Measurements from ENCODE around the gene POPDC3.
A peak's percentile ranks its signal among the peaks of the same experiment; 100 is the strongest.

POPDC3 gene

GRCh38 chr6:105137388-105137787, 42.4 kb downstream of the POPDC3 start:
- no peak for DNase-seq

- peak; percentile 19 for DNase-seq
Observed at GRCh38 chr6:105136431-105137350, 43.1 kb downstream of the POPDC3 start.

DNA sequence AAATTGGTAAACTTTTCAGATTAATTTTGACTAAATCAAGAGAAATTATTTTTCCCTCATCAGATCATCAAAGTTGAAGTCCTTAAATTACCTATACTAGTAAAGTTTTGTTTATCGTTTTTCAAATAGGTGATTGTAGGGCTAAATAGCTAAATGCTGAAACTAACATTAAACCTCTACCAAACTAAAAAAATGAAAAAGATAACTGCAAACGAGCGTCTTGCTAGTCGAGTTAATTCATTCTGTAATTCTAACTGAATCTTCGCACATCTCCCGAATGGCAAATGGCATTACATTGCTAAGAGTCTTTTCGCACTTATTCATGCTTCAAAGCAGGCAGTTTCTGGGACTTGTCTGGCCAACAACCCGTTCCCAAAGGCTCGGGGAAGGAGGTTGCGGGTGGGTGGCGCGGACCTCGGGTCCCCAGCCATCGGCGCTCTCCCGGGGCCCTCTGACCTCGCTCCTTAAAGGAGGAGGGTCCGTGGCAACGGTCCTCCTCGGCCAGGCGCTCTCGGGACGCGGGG, 43.8 kb downstream of the POPDC3 start:
- no peak for DNase-seq

DNA sequence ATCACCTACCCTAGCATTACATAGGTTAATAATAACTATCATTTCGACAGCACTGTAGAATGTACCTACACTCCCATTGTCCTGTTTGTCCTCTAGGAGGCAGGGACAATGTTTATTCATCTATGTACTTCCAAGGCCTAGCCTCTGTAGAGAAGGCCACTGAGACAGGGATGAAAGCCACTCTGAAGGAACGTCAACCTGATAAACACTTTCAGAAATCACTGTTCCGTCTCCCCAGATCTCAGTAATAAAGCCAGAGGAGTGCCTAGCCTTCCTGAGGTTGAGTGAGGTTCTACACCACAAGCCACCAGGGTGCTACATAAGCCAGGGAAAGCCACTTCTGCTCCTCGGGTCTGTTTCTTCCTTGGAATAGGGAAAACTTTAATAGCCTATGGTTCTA, 44.8 kb downstream of the POPDC3 start:
- DNase-seq, result no peak

DNA sequence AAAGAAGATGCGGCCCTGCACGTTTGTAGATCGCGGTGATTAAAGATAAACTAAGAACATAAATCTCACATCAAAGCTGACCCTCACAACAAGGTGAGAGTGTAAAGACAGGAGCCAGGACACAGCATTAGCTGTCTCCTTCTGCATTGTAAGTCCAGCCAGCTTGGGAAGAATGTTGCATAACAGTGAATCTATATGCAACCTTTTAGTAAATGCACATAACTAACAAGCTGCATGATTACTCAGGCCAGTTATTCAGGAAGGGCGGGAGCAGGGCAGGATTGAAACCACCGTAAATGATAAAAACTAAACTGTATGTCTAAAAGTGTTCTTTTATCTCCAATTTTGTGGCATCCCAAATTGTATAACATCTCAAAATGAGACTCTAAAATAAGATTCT, 57.1 kb downstream of the POPDC3 start:
- no peak for DNase-seq

DNA sequence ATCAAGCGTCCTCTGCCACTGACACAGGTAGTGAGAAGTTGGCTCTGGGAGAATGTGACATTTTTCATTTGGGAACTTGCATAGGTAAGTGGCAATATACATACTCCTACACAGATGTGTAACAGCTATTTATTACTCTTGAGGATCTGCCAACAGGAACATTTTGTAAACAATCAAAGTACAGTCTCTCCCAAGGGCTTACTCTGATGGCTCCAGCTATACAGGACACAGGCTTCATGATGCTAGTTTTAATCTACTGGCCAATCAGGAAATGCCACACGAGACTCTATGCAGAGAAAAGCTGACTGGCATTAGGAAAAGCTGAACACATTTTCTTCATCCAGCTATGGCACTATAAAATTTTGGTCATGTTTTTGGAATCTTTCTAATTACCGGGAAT, 57.8 kb downstream of the POPDC3 start:
- DNase-seq, result no peak

- no peak for DNase-seq
Observed at GRCh38 chr6:105120570-105120969, 59.2 kb downstream of the POPDC3 start.

DNA sequence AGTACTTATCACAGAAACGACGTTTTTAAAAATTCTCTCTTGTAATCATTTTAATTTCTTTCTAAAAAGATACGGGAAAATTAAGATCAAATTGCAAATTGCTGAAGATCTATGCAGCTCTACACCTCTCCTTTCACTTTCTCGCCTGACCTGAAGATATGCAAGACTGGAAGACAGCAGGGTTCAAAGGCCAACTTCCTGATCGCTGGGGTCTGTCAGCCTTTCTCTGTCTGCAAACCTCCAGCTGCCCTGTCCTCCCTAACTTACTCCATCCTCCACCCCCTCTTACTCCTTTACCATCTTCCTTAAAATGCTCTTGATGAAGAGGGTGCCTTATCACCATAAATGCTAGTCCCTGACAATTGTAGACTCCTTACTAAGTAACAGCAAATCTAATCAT, 63.7 kb downstream of the POPDC3 start:
- no peak for DNase-seq

DNA sequence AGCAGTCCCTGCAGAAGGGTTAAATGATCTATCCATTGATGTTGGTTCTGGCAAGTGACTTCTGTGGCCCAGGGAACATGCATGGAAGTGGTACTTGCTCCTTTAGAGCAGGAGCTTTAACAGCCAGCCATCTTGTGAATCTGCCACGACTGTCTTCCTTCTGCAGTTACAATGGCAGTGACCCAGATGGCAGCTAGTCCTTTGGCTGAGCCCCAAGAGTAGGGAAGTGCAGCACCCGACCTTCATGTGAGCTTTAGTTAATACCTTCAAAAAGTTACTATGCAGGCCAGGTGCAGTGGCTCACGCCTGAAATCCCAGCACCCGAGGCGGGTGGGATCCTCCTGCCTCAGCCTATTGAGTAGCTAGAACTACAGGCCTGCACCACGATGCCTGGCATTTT, 66.4 kb downstream of the POPDC3 start:
- no peak for DNase-seq

- no peak for DNase-seq
Observed at GRCh38 chr6:105112577-105112976, 67.2 kb downstream of the POPDC3 start.

DNA sequence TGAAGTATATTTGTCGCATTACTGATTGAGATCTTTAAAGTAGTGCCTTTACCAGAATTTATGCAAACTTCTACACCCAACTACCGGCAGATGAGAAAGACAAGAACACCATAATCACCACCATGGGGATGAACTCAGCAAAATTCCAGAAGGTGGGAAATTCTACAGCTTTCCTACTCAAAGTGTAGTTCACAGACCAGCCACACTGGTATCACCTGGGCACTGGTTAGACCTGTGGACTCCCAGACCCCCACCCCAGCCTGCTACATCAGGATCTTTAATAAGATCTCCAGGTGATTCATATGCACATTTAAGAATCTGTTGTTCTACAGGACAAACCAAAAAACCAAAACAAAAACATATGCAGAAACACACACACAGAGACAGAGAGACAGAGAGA, 67.9 kb downstream of the POPDC3 start:
- no peak for DNase-seq

DNA sequence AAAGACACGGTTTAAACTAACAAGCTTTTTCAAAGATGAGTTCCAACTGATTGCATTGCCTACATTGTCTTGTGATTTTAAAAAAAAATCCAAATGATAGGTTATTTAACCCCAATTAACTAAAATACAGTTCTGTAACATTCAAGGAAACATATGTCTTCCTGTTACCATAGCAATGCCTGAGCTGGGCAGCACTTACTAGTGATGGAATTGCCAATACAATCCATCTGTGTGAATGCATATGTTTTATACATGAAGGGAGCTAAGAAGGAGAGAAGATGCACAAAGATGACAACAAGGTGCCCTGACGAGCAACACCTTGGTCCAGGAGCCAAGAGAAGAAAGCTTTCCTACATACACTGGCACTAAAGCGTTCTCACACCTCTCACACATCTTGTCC, 68.7 kb downstream of the POPDC3 start:
- DNase-seq, result no peak

GRCh38 chr6:105109955-105110895, 69.6 kb downstream of the POPDC3 start:
- DNase-seq, result no peak

DNA sequence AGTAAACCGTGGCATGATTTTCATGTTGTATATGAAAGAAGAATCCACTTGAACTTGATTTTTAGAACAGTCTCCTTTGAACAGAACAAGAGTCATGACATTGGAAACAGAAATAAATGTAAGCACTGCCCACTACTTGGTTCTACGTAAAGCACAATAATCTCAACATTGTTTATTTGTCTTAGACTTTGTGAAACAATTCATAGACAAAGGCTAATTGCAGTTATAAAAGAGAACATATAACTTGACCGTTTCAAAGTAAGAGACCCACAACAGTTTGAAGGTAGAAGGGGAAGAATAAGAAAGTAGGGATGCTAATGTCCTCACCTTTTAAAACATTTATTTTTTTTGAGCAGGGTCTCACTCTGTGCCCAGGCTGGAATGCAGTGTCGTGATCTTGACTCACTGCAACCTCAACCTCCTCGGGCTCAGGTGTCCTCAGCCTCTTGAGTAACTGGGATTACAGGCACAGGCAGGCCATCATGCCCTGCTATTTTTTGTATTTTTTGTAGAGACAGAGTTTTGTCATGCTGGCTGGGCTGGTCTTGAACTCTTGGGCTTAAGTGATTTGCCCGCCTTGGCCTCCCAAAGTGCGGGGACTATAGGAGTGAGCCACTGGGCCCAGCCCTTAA, 71.1 kb downstream of the POPDC3 start:
- no peak for DNase-seq
